Smooth muscle cell (in vitro differentiated cells): Measurements from ENCODE around the gene RETSAT. TPM values are rescaled to one million over a fixed set of nuclear protein-coding genes. Genes with fewer than 3 reads are reported as not detected.

Source experiments
- DNase-seq: peaks from one replicate; lab custom pipeline; 2025; ENCODE audit not compliant: unreplicated experiment; lab: John Stamatoyannopoulos, UW
- H2AFZ ChIP-seq: fragments of 200-600 bp; sonication (generic); 2 replicates; pipeline ENCODE4 v1.6.0; 2016; ENCODE audit warnings: antibody characterized with exemption, low read depth, mild to moderate bottlenecking
- H3F3A ChIP-seq: fragments of 200-600 bp; sonication (generic); 2 replicates; pipeline ENCODE4 v1.6.0; 2017; ENCODE audit warnings: antibody characterized with exemption, low read depth
- H3K27ac ChIP-seq: fragments of 200-600 bp; sonication (generic); 2 replicates; pipeline ENCODE4 v1.5.1; 2016; ENCODE audit warnings: low read depth, mild to moderate bottlenecking
- H3K27me3 ChIP-seq: fragments of 200-600 bp; sonication (generic); 2 replicates; pipeline ENCODE4 v1.6.1; 2016; ENCODE audit warnings: low read depth, mild to moderate bottlenecking
- H3K36me3 ChIP-seq: fragments of 200-600 bp; sonication (generic); 2 replicates; pipeline ENCODE4 v1.5.1; 2016; ENCODE audit warnings: low read depth
- H3K4me1 ChIP-seq: fragments of 200-600 bp; sonication (generic); 2 replicates; pipeline ENCODE4 v1.5.1; 2016; ENCODE audit warnings: low read depth
- H3K4me2 ChIP-seq: fragments of 200-600 bp; sonication (generic); 2 replicates; pipeline ENCODE4 v1.6.0; 2016; ENCODE audit warnings: mild to moderate bottlenecking
- H3K4me3 ChIP-seq: fragments of 200-600 bp; sonication (generic); 2 replicates; pipeline ENCODE4 v1.5.1; 2016; ENCODE audit warnings: mild to moderate bottlenecking
- H3K79me2 ChIP-seq: fragments of 200-600 bp; sonication (generic); 2 replicates; pipeline ENCODE4 v1.6.0; 2016; ENCODE audit warnings: low read depth, mild to moderate bottlenecking
- H3K9ac ChIP-seq: fragments of 200-600 bp; sonication (generic); 2 replicates; pipeline ENCODE4 v1.6.0; 2016; ENCODE audit warnings: low read depth
- H3K9me3 ChIP-seq: fragments of 200-600 bp; sonication (generic); replicated peaks from 2 replicates; pipeline ENCODE4 v1.5.1; 2016; ENCODE audit warnings: low read depth
- H4K20me1 ChIP-seq: fragments of 200-600 bp; sonication (generic); 2 replicates; pipeline ENCODE4 v1.6.0; 2016; ENCODE audit warnings: low read depth
- CTCF ChIP-seq: fragments of 200-600 bp; sonication (generic); IDR thresholded peaks from 2 replicates; pipeline ENCODE4 v1.5.1; 2017; ENCODE audit warnings: borderline replicate concordance, mild to moderate bottlenecking, antibody characterized with exemption; ENCODE audit not compliant: insufficient read depth, poor library complexity, severe bottlenecking
- WGBS: methylation state at CpG from one replicate; pipeline ENCODE4 v1.1.7; 2016; ENCODE audit warnings: low lambda C conversion rate; 5-methylcytosine and 5-hydroxymethylcytosine counted together
- polyA plus RNA-seq: library from polyadenylated mRNA; unstranded; fragments of >200 nt; fragmentation: Nextera tagmentation; extraction: Ambion mirVana; gene quantifications from 2 replicates; pipeline ENCODE4 v1.2.1, GENCODE V29; 2016
- total RNA-seq: library from RNA; depleted of rRNA; stranded (reverse); fragments of >200 nt; gene quantifications from 2 replicates; pipeline ENCODE4 v1.2.3, GENCODE V29; 2014

The RETSAT gene
- total and polyA plus RNA-seq, 2 experiments from 2014 or later: 17.9 to 29.9 TPM

GRCh38 chr2:85377083-85377482 lies 22.8 kb upstream of the RETSAT start:
- Histone ChIP-seq H3K27ac (no peak overlapping the region), H3K9me3 (no peaks in the 10 kb centered on the region), H3K27me3 (no peaks in the 10 kb centered on the region), H3K36me3 (peaks cover 28% of the 10 kb centered on the region), H3F3A (no peaks in the 10 kb centered on the region), H3K4me3 (no peak overlapping the region), H3K9ac (no peak overlapping the region), H3K79me2 (no peaks in the 10 kb centered on the region), H3K4me2 (peak overlapping the region; percentile 49), H3K4me1 (no peaks in the 10 kb centered on the region), H4K20me1 (no peaks in the 10 kb centered on the region), H2AFZ (no peak overlapping the region)
- no peak for TF ChIP-seq CTCF
- 82% methylated on average over 11 of the region's 11 CpGs for WGBS
- no peak for DNase-seq

GRCh38 chr2:85376291-85377065 lies 22.1 kb upstream of the RETSAT start:
- Histone ChIP-seq H3K79me2 (no peaks in the 10 kb centered on the region), H3K4me2 (peak overlapping the region; percentile 49), H3K27ac (no peak overlapping the region), H3K4me3 (no peak overlapping the region), H3K27me3 (no peaks in the 10 kb centered on the region), H3K36me3 (peaks cover 28% of the 10 kb centered on the region), H3K4me1 (no peaks in the 10 kb centered on the region), H3K9me3 (no peaks in the 10 kb centered on the region), H3K9ac (no peak overlapping the region), H4K20me1 (no peaks in the 10 kb centered on the region), H2AFZ (no peak overlapping the region), H3F3A (no peaks in the 10 kb centered on the region)
- DNase-seq: no peak
- 96% methylated on average over 5 of the region's 5 CpGs for WGBS
- TF ChIP-seq CTCF: no peak

GRCh38 chr2:85371045-85371444 lies 16.7 kb upstream of the RETSAT start:
- Histone ChIP-seq H3K9me3 (no peaks in the 10 kb centered on the region), H3K79me2 (no peaks in the 10 kb centered on the region), H4K20me1 (no peaks in the 10 kb centered on the region), H3K4me2 (no peak overlapping the region), H3K4me3 (no peak overlapping the region), H2AFZ (no peak overlapping the region), H3K36me3 (no peaks in the 10 kb centered on the region), H3K9ac (no peak overlapping the region), H3K27me3 (no peaks in the 10 kb centered on the region), H3K4me1 (no peaks in the 10 kb centered on the region), H3K27ac (no peak overlapping the region), H3F3A (no peaks in the 10 kb centered on the region)
- no peak for TF ChIP-seq CTCF
- DNase-seq: no peak
- WGBS: 95% methylated on average over 11 of the region's 11 CpGs

GRCh38 chr2:85369500-85369899 lies 15.2 kb upstream of the RETSAT start:
- Histone ChIP-seq H2AFZ (no peak overlapping the region), H3K79me2 (no peaks in the 10 kb centered on the region), H3K9me3 (no peaks in the 10 kb centered on the region), H3F3A (no peaks in the 10 kb centered on the region), H3K4me1 (no peaks in the 10 kb centered on the region), H3K36me3 (no peaks in the 10 kb centered on the region), H3K4me2 (no peak overlapping the region), H3K9ac (no peak overlapping the region), H4K20me1 (no peaks in the 10 kb centered on the region), H3K27ac (no peak overlapping the region), H3K4me3 (no peak overlapping the region), H3K27me3 (no peaks in the 10 kb centered on the region)
- WGBS: 82% methylated on average over 5 of the region's 5 CpGs
- no peak for TF ChIP-seq CTCF
- DNase-seq: no peak
